Ovary (tissue), 9 donors: Measurements from ENCODE around the gene NDNF. TPM values are rescaled to one million over a fixed set of nuclear protein-coding genes. Genes with fewer than 3 reads are reported as not detected.

Source experiments
- DNase-seq, 5 donors: peaks; one replicate each; pipeline ENCODE4 v3.0.0-alpha.2; 2019 to 2020
- H3K27ac ChIP-seq, 2 donors: fragments of 200-600 bp; one replicate each; pipeline versions ENCODE4 v1.5.1 to v1.8.0; 2019 to 2022
- H3K27me3 ChIP-seq: fragments of 200-600 bp; one replicate; pipeline ENCODE4 v1.8.0; 2022
- H3K36me3 ChIP-seq: fragments of 200-600 bp; sonication (generic); one replicate; pipeline ENCODE4 v1.5.1; 2019
- H3K4me1 ChIP-seq: one replicate; pipeline ENCODE4 v1.8.1; 2013; ENCODE audit warnings: mild to moderate bottlenecking, moderate library complexity; ENCODE audit not compliant: insufficient read depth
- H3K4me3 ChIP-seq: fragments of 200-600 bp; sonication (generic); one replicate; pipeline ENCODE4 v1.5.1; 2017
- H3K9me3 ChIP-seq, 2 donors: fragments of 200-600 bp in 1 of 2; sonication (generic) in 1 of 2; one replicate each; pipeline versions ENCODE4 v1.5.1 to v1.8.1; 2013 to 2019; ENCODE audit warnings: mild to moderate bottlenecking in 1 of 2, moderate library complexity in 1 of 2
- EP300 ChIP-seq: sonication (generic); formaldehyde crosslinking; IDR thresholded peaks from one replicate; pipeline ENCODE4 v1.6.1; 2017; ENCODE audit warnings: antibody characterized with exemption
- POLR2A ChIP-seq: fragments of 450-650 bp; IDR thresholded peaks from one replicate; pipeline ENCODE4 v1.6.1; 2017; ENCODE audit warnings: antibody characterized with exemption, mild to moderate bottlenecking, moderate library complexity
- WGBS, 3 donors: extraction: QIAGEN DNeasy Blood & Tissue Kit in 1 of 3; methylation state at CpG; one replicate each; pipeline versions ENCODE4 v1.1.5 to v1.1.7; 2013 to 2017; 5-methylcytosine and 5-hydroxymethylcytosine counted together
- intact Hi-C, 4 donors: fragments of 100-400 bp; cut with DNase I; formaldehyde crosslinking; loops; one replicate each; pipeline versions ENCODE4 v1.11.0 to v1.15.1; 2022 to 2023
- polyA plus RNA-seq, 2 donors: library from polyadenylated mRNA; stranded (reverse); fragments of 200-250 nt in 1 of 2; fragments of 350-450 nt in 1 of 2; fragmentation: Illumina TruSeq in 1 of 2; extraction: RNeasy Lipid Tissue Mini Kit (QIAGEN cat#74804) in 1 of 2; gene quantifications; one replicate each; pipeline ENCODE4 v1.2.3, GENCODE V29; 2013 to 2014
- total RNA-seq, 7 donors: library from RNA; depleted of rRNA in 2 of 7; stranded (reverse); fragments of >200 nt in 2 of 7; fragmentation: NEBNext Ultra II Directional in 3 of 7; extraction: Animal tissue kit (Norgen Biotek cat#: 25700) in 3 of 7; gene quantifications; one replicate each; pipeline versions ENCODE4 v1.1.0 to v1.2.4, GENCODE V29; 2016 to 2023
- TF ChIP-seq, protein P1 (sequence below), 3 donors: fragments of 450-650 bp in 2 of 3; fragments of 200-600 bp in 1 of 3; IDR thresholded peaks; one replicate each; pipeline versions ENCODE4 v1.5.1 to v1.8.0; 2016 to 2022; ENCODE audit warnings: antibody characterized with exemption in 3 of 3, mild to moderate bottlenecking in 1 of 3
- donor health status: DM: no; HTN: no; CAD: no; lungs with moderate emphysema.
- donor health status: DM: no; HTN: no; CAD: no.
- donor health status: Bipolar disorder and iron deficiency.
- donor health status: DM: yes; HTN: yes; CAD: no.
- donor health status: DM: no; HTN: no; CAD: no.
- donor health status: DM: yes; HTN: yes; CAD: no.

The NDNF gene
- total and polyA plus RNA-seq, 9 donors: 20.6 to 68.0 (median 44.6) TPM

DNA sequence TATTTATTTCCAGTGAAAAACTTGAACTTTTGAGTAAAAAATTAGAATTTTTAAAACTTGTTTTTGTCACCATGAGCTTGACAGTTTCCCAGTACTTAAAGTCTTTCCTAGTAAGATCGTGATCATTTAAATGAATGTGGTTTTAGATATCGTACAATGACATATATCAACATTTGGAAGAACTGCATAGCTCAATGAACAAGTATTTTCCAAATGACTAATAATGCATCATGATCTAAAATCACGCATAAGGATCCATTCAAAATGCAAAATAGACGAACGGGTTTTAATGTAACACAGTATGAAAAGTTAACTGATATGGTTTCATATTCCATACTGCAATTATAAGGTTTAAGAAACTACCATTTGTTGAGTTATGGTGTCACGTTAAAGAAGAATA, 4.1 kb upstream of the NDNF start:
- no peaks in the 10 kb centered on the region for H3K36me3 ChIP-seq
- 80 to 90% (median 82%) methylated on average over 6 of the region's 6 CpGs for WGBS, 3 donors
- H3K27ac ChIP-seq: no peak overlapping the region
- TF ChIP-seq EP300 (no peak), POLR2A (no peak)
- TF ChIP-seq, protein P1, sequence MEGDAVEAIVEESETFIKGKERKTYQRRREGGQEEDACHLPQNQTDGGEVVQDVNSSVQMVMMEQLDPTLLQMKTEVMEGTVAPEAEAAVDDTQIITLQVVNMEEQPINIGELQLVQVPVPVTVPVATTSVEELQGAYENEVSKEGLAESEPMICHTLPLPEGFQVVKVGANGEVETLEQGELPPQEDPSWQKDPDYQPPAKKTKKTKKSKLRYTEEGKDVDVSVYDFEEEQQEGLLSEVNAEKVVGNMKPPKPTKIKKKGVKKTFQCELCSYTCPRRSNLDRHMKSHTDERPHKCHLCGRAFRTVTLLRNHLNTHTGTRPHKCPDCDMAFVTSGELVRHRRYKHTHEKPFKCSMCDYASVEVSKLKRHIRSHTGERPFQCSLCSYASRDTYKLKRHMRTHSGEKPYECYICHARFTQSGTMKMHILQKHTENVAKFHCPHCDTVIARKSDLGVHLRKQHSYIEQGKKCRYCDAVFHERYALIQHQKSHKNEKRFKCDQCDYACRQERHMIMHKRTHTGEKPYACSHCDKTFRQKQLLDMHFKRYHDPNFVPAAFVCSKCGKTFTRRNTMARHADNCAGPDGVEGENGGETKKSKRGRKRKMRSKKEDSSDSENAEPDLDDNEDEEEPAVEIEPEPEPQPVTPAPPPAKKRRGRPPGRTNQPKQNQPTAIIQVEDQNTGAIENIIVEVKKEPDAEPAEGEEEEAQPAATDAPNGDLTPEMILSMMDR (IDR thresholded peaks at IDR 0.05): no peak
- H3K4me3 ChIP-seq: no peak overlapping the region
- no peaks in the 10 kb centered on the region for H3K9me3 ChIP-seq
- H3K4me1 ChIP-seq: no peaks in the 10 kb centered on the region
- intact Hi-C loops: no loop called here
- DNase-seq: no peak
- H3K27me3 ChIP-seq: no peaks in the 10 kb centered on the region

DNA sequence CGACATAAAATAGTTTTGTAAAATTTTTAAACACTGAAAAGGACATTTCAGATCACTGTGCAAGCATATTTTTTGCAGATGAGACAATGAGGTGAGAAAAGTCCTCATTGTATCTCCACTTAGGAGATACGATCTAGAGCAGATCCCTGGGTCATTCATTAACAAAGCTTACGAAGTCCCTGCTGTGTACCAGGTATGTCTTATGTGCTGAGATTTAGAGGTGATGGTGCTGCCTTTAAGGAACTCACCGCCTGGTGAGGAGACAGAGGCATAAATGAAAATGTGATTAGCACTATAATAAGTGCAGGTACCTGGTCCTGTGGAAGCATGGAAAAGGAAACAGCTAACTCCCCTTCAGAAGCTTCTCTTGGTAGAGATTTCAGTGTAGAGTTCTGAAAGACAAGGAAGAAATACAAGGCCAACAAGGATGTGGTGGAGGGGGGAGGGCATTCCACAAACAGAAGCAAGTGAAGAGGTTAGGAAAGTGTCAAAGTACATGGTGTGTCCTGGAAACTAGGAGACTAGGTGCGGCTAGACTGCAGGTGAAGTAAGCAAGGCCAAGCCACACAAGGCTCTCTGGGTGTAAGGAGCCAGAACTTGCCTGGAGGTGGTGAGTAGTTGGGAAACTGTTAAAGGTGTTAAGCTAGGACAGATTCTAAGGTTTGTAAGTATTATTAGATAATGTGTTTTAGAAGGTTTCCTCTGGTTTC, 1.5 kb upstream of the NDNF start:
- intact Hi-C loops: loop anchor here in 3 of 4 donors (5.0 kb wide), 1 partner anchor 152 kb away; the partner anchor contains the start of gene PRDM5 (in 3 of the 3)
- H3K36me3 ChIP-seq: no peaks in the 10 kb centered on the region
- DNase-seq: no peak
- H3K27me3 ChIP-seq: no peaks in the 10 kb centered on the region
- TF ChIP-seq EP300 (no peak), POLR2A (no peak)
- TF ChIP-seq, protein P1 (IDR thresholded peaks at IDR 0.05): no peak
- no peaks in the 10 kb centered on the region for H3K9me3 ChIP-seq
- H3K4me3 ChIP-seq: no peak overlapping the region
- H3K4me1 ChIP-seq: no peaks in the 10 kb centered on the region
- WGBS, 3 donors: 69 to 77% (median 76%) methylated on average over 5 of the region's 5 CpGs
- peak overlapping the region in 1 of 2 donors; percentile 87 for H3K27ac ChIP-seq

DNA sequence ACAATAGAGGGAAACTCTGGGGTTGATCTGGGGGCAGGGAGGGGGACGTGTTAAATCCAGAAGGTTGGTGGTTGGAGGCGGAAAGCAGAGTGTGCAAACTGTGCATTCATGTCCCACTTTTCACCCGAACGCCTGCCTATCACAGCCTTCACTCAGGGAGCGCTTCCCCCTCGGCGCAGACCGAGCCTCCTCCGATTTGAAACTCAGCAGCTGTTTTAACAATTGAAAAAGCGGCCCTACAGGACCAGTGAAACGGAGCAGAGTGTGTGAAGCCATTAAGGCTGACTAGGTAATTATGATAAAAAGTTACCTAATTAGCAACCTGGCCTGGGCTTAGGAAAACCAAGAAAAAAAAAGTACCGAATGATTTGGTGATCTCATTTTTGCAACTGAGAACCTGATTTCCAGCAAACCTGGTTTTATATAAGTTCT, 685 bp upstream of the NDNF start:
- H3K27me3 ChIP-seq: no peaks in the 10 kb centered on the region
- WGBS, 3 donors: 3 to 6% (median 3%) methylated on average over 12 of the region's 12 CpGs
- H3K9me3 ChIP-seq: no peaks in the 10 kb centered on the region
- no peaks in the 10 kb centered on the region for H3K36me3 ChIP-seq
- intact Hi-C loops: loop anchor here in 3 of 4 donors (5.0 kb wide), 1 partner anchor 151 kb away; the partner anchor contains the start of gene PRDM5 (in 3 of the 3)
- TF ChIP-seq, protein P1 (IDR thresholded peaks at IDR 0.05): no peak
- no peaks in the 10 kb centered on the region for H3K4me1 ChIP-seq
- H3K4me3 ChIP-seq: peak overlapping the region; percentile 54
- peak overlapping the region in 1 of 2 donors; percentile 87 for H3K27ac ChIP-seq
- DNase-seq: peak in 1 of 5 donors; percentile 28

DNA sequence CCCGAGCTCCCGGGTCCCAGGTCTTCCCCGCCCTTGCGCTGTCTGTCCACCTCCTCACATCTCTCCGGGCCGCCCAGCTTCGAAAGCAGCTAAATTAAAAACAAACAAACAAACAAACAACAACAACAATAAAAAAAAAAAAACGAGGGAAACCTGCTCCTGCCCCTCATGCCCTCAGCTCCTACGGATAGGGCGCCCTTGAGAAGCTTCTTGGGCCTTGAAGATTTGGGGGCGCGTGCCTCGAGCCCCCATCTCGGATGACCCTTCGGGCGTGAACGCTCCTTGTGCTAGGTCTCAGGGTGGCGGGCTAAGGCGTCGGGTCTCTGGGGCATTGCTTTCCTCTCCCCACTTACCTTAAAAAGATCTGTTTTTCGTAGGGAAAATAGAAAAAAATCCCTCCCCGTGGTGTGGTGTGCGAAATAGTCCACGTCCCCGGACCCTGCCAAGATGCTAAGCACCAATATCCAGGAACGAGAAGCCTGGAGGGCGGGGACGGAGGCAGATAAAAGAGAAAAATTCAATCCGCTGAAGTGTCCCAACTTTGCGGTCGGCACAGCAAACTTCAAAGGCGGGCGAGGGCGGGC, 603 bp downstream of the NDNF start:
- H3K27ac ChIP-seq: peak overlapping the region; percentile 67 to 87
- H3K4me1 ChIP-seq: peaks cover 2% of the 10 kb centered on the region
- no peaks in the 10 kb centered on the region for H3K36me3 ChIP-seq
- DNase-seq: peak in 1 of 5 donors; percentile 41
- intact Hi-C loops: loop anchor here in 3 of 4 donors (5.0 kb wide), 1 partner anchor 149 kb away; the partner anchor contains the start of gene PRDM5 (in 3 of the 3)
- TF ChIP-seq EP300 (no peak), POLR2A (no peak)
- H3K4me3 ChIP-seq: peak overlapping the region; percentile 54
- 0 to 1% (median 1%) methylated on average over 34 of the region's 34 CpGs for WGBS, 3 donors
- no peaks in the 10 kb centered on the region for H3K27me3 ChIP-seq
- H3K9me3 ChIP-seq: no peaks in the 10 kb centered on the region
